NK-92 treated with Interleukin-12 subunit alpha and Interleukin-12 subunit beta, amount 100 ng/mL, for 24 hours (cell line): ENCODE measurements around the gene EPPIN.
"Not testable (repeated sequence)": the region's sequence is repeated elsewhere in the genome, so short reads cannot be mapped to it uniquely, and the experiment has no call there.

ENCODE experiments used
- DNase-seq: peaks from one replicate; lab custom pipeline; 2025; lab: John Stamatoyannopoulos, UW

Gene EPPIN

DNA sequence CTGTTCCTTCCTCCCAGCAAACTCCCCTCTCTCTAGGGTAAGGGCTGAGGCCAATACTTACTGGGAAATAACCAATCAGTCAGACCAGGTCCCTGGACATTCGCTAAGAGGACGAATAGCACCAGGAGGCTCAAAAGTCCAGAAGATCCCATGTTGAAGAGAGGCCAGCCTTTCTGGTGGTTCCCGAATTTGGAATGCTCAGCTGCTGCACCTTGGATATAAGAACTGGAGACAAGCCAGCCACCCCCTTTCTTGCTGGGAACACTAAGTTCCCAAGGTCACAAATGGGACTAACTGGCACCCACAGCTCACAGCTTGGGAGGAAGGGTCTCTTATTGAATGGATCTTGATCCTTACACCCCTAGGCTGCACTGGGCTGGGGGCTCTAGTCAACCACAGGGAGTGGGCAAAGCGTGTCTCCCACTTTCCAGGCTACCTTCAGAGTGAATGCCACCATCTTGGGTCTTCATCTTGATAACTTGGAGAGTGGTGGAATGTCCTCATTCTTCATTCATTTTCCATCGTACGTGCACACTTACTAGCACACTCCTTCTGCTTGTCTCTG lies at the start of gene EPPIN:
EPPIN (minus strand) TSS at position 196 of the 565 bp plus-strand sequence; CDS start at position 152, 44 bp downstream.
- no peak for DNase-seq

- DNase-seq = no peak
Measured at GRCh38 chr20:45595235-45595634, 48.0 kb upstream of the EPPIN start.

DNA sequence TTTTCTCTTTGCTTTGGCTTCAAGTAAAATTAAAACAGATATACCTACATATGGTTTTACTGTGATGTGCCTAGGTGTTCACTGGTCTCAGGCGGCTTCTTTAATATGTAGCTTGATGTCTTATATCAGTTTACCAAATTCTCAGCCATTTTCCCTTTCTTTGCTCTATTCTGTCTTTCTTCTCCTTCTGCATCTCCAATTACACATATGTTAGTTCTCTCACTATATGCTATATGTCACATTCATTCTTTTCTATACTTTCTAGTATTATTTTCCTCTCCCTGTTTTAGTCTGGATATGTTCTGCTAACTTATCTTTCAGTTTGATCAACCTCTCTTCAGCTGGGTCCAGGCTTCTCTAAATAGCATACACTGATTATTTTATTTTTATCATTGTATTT lies 46.3 kb upstream of the EPPIN start:
- DNase-seq = no peak

DNA sequence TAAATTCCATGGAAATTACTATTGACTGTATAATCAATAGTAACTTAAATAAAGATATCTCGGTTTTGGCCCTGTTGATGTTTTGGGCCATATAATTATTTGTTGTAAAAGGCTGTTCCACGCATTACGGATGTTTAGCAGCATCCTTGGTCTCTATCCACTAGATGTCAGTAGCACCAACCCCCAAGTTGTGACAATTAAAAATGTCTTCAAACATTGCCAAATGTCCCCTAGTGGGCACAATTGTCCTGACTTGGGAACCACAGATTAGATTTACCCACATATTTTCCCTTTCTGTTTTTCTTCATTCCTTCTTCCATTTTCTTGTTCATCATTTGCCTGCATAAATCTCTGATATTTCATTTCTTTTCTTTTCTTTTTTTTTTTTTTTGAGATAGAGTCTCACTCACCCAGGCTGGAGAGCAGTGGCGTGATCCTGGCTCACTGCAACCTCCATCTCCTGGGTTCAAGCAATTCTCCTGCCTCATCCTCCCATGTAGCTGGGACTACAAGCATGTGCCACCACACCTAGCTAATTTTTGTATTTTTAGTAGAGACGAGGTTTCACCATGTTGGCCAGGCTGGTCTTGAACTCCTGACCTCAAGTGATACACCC lies 45.5 kb upstream of the EPPIN start:
- DNase-seq = peak; percentile 6

DNA sequence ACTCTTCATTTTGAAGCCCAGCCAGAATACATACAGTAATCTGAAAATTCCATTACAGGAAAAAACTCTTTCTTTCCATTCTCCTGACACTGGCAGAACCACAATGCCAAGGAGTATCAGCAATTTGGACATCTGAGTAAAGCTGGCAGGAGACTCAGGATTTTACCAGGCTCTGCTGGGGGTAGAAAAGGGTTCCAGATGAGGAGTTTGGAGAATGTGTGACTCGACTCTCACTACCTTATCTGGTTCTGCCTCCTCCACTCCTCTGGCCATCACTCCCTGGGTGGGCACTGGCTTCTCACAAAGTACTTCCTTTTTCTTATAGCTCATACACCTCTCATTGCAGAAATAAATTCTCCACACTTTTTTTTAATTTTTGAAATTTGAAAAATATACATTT lies 42.5 kb upstream of the EPPIN start:
- DNase-seq = no peak

- no peak for DNase-seq
Measured at GRCh38 chr20:45588800-45589199, 41.6 kb upstream of the EPPIN start.

DNA sequence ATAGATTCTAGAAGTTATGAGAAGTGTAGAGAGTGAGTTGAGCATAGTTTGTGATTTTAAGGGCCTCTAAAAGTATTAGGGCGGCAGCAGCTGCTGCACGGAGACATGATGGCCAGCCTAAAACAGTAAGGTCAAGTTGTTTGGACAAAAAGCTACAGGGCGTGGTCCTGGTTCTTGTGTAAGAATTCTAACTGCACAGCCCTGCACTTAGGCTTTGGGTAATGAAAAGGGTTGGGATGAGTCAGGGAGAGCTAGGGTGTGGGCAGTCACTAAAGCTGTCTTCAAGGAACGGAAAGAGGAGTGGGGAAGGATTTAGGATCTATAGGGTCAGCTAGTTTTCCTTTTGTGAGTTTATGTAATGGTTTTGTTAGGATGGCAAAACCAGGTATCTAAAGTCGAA lies 38.8 kb upstream of the EPPIN start:
- not testable (repeated sequence) for DNase-seq

GRCh38 chr20:45584294-45584693 lies 37.1 kb upstream of the EPPIN start:
- DNase-seq = not testable (repeated sequence)

- DNase-seq = no peak
Measured at GRCh38 chr20:45583502-45583901, 36.3 kb upstream of the EPPIN start.

GRCh38 chr20:45581702-45582101 lies 34.5 kb upstream of the EPPIN start:
- DNase-seq = no peak

DNA sequence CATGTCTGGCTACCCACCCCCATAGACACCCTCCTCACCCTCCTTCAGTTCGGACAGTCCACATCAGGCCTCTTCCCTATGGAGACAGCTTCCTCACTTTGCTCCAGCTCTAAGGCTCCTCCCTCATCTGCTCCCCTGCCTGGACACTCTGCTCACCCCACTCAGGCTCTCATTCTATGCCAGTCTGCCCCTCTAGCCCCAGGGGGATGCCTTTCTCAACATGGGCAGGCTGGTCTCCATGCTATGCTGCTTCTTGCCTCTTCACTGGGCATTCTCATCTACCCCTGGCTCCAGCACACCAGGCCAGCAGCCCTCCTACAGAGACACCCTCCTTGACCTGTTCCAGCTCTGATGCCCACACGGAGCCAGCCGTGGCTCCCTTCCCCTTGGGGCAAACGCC lies 32.0 kb upstream of the EPPIN start, which contains the start of gene WFDC8:
WFDC8 (minus strand) TSS at position 101 of the 400 bp plus-strand sequence; CDS start at position 64, 37 bp downstream.
- DNase-seq = no peak

DNA sequence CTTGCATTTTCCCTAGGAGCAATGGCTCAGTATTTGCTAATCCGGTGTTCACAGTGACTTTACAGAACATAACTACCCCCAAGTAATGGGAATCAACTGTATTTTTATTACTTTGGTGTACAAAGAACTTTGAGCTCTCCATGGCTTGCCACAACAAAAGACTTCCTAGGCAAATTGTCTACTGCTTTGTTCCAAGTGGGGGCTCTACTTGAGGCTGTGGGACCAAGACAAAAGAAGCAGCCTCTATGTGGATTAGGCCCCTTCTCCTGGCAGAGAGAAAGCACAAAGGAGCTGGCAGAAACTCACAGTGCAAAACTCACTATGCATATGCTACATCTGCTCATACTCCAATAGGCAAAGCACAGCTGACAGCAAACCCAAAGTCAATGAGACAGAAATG lies 31.0 kb upstream of the EPPIN start:
- DNase-seq = no peak

DNA sequence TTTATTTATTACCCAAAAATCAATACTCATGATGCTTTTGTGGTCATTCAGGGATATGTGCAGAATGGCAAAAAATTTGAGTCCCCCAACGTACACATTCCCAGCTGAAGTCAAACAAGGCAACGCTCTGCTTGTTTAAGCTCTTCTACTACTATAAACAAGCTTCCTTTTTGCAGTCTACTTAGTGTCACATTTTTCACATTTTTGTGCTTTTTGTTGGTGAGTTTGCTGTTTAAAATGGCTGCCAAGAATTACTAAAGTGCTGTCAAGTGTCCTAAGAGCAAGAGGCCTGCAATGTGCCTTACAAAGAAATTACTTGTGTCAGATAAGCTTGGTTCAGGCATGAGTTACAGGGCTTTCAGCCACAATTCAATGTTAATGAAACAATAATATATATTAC lies 29.8 kb upstream of the EPPIN start:
- DNase-seq = no peak

DNA sequence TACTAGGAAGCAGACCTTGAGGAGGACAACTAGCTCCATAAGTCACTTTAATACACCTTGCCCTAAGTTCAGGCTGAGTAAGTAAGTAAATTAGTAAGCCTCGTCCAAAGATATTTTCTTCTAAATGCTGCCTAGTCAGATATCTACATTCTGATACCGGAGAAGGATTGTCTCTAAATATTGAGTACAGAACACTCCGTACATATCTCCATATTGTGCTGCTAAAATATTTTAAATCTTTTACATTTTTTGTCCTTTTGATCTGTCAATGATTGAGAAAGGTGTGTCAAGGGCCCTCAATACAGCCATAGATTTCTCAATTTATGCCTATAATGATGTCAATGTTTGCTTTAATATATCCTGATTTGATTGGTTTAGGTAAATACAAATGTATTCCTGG lies 28.7 kb upstream of the EPPIN start:
- no peak for DNase-seq

DNA sequence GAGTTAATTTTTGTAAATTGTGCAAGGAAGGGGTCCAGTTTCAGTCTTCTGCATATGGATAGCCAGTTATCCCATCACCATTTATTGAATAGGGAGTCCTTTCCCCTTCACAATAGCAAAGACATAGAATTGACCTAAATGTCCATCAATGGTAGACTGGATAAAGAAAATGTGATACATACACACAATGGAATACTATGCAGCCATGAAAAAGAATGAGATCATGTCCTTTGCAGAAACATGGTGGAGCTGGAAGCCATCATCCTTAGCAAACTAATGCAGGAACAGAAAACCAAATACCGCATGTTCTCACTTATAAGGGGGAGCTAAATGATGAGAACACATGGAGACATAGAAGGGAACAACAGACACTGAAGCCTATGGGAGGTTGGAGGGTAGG lies 22.4 kb upstream of the EPPIN start:
- DNase-seq = not testable (repeated sequence)

- no peak for DNase-seq
Measured at GRCh38 chr20:45564760-45565276, 17.6 kb upstream of the EPPIN start.

DNA sequence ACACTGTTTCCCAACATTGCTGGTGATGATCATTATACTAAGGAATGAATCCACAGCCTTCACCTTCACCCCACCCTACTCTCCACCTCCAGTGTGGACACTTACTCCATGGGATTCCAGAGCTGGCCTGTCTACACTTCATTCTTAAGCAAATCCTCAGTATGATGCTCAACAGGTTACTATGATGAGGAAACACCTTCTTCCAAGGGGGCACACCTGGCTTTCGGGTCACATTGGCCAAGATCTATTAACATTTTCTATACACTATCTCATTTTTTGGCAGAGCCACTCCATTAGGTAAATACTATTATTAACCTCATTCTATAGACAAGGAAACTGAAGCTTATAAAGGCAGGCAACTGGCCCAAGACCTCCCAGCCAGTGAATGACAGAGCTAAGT lies 8.0 kb upstream of the EPPIN start:
- DNase-seq = no peak

DNA sequence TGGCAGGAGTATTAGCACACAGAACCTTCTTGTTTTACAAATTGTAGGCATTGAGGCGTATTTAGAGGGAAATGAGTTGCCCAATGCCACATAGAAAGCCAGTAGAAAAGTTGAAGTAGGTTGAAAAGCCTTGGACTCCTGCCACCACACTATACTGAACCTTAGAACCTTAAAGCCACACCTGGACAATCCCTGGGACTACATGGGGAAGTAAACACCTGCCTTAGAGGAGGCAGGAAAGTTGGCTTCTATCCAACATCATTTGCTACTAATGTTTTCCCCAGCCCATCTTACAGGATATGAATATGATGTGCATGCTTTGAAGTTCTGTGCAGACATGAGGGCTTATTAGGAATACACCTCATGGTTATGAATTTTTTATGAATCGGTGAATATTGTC lies 5.3 kb upstream of the EPPIN start:
- no peak for DNase-seq

GRCh38 chr20:45550765-45551164 lies 3.6 kb upstream of the EPPIN start:
- no peak for DNase-seq

DNA sequence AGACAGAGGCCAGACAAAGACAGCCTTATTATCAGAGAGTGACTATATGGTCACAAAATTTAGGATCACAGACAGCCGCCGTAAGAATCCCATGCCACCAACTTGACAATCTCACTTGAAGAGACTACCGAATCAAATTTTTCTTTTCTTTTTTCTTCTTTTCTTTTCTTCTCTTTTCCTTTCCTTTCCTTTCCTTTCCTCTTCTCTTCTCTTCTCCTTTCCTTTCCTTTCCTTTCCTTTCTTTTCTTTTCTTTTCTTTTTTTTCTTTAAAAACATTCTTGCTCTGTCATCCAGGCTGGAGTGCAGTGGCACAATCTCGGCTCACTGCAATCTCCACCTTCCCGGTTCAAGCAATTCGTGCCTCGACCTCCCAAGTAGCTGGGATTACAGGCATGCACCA lies 1.2 kb upstream of the EPPIN start:
- no peak for DNase-seq

DNA sequence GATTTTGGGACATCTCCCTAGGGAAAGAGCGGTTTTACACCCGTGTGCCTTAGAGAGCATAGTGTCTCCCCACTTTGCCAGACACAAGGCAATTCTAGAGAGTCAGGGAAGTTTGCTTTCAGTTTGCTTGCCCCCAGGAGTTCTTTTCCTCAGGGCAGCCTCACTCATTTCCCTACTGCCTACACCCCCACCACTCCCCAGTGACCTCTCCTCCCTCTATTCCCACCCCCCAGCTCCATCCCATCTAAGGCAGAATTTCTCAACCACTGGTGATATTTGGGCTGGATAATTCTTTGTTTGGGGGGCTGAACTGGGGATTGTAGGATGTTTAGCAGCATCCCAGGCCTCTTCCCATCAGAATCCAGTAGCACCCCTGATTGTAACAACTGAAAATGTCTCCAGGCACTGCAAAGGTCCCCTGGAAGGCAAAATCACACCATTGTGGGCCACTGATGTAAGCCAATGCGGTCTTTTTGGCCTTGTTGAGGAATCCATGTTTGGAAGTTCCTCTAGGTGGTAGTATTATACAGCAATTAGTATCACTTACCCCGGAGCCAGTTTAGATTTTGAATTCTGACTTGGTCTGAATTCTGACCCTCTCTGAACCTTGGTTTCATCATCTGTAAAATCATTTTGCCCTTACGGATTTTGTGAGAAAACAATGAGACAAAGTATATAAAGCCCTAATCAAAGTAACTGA lies 1.3 kb downstream of the EPPIN start:
- DNase-seq = no peak

- no peak for DNase-seq
Measured at GRCh38 chr20:45545351-45545750, 1.9 kb downstream of the EPPIN start.

GRCh38 chr20:45539382-45539781 lies 7.8 kb downstream of the EPPIN start, which contains the start of gene WFDC6:
Gene WFDC6 (minus strand): TSS chr20:45539482. CDS start chr20:45539407, 75 bp downstream.
- no peak for DNase-seq
